Renal pelvis (tissue), 12 donors: Measurements from ENCODE around the gene MAD2L1BP. TPM values are rescaled to one million over a fixed set of nuclear protein-coding genes. Genes with fewer than 3 reads are reported as not detected.
"Not testable (repeated sequence)": the region's sequence is repeated elsewhere in the genome, so short reads cannot be mapped to it uniquely, and the experiment has no call there.

Source experiments
- DNase-seq: peaks from one replicate; pipeline ENCODE4 v3.0.0-alpha.2; 2013
- long read RNA-seq, 16 experiments: transcript quantifications; one replicate each; lab custom pipeline, GENCODE V29; 2026
- polyA plus RNA-seq, 3 donors: library from polyadenylated mRNA; unstranded; fragments of 120-200 nt; gene quantifications; one replicate each; pipeline ENCODE4 v1.2.1, GENCODE V29; 2013; ENCODE audit not compliant: insufficient read length in 3 of 3

The MAD2L1BP gene
- polyA plus RNA-seq = 10 to 100 TPM; 25.9 to 30.3 (median 26.0) TPM
- long read RNA-seq, donor 1, transcript MAD2L1BP-201 (3 exons, 1,301 nt) = major isoform, 11 of 12 reads
- long read RNA-seq, donor 1, partial matches to known transcripts = 0 of 12 reads
- long read RNA-seq, donor 1, other reads (novel, unspliced or antisense) = 0 of 12 reads
- long read RNA-seq, donor 2, transcript MAD2L1BP-201 (3 exons, 1,301 nt) = major isoform, 21 of 41 reads
- long read RNA-seq, donor 2, partial matches to known transcripts = 20 of 41 reads
- long read RNA-seq, donor 2, other reads (novel, unspliced or antisense) = 0 of 41 reads
- long read RNA-seq, donor 3, transcript MAD2L1BP-201 (3 exons, 1,301 nt) = major isoform, 18 of 38 reads
- long read RNA-seq, donor 3, partial matches to known transcripts = 19 of 38 reads
- long read RNA-seq, donor 3, other reads (novel, unspliced or antisense) = 0 of 38 reads
- long read RNA-seq, donor 4, transcript MAD2L1BP-201 (3 exons, 1,301 nt) = major isoform, 15 of 39 reads
- long read RNA-seq, donor 4, partial matches to known transcripts = 23 of 39 reads
- long read RNA-seq, donor 4, other reads (novel, unspliced or antisense) = 0 of 39 reads
- long read RNA-seq, donor 5, transcript MAD2L1BP-201 (3 exons, 1,301 nt) = major isoform, 7 of 7 reads
- long read RNA-seq, donor 5, partial matches to known transcripts = 0 of 7 reads
- long read RNA-seq, donor 5, other reads (novel, unspliced or antisense) = 0 of 7 reads
- long read RNA-seq, donor 6, transcript MAD2L1BP-201 (3 exons, 1,301 nt) = major isoform, 16 of 17 reads
- long read RNA-seq, donor 6, partial matches to known transcripts = 0 of 17 reads
- long read RNA-seq, donor 6, other reads (novel, unspliced or antisense) = 0 of 17 reads
- long read RNA-seq, donor 7, transcript MAD2L1BP-201 (3 exons, 1,301 nt) = major isoform, 8 of 8 reads
- long read RNA-seq, donor 7, partial matches to known transcripts = 0 of 8 reads
- long read RNA-seq, donor 7, other reads (novel, unspliced or antisense) = 0 of 8 reads
- long read RNA-seq, donor 8, partial matches to known transcripts = 11 of 13 reads
- long read RNA-seq, donor 8, other reads (novel, unspliced or antisense) = 0 of 13 reads
- long read RNA-seq, donor 9, transcript MAD2L1BP-201 (3 exons, 1,301 nt) = major isoform, 22 of 22 reads
- long read RNA-seq, donor 9, partial matches to known transcripts = 0 of 22 reads
- long read RNA-seq, donor 9, other reads (novel, unspliced or antisense) = 0 of 22 reads
- long read RNA-seq, donor 10, transcript MAD2L1BP-201 (3 exons, 1,301 nt) = major isoform, 15 of 15 reads
- long read RNA-seq, donor 10, partial matches to known transcripts = 0 of 15 reads
- long read RNA-seq, donor 10, other reads (novel, unspliced or antisense) = 0 of 15 reads
- long read RNA-seq, donor 11, transcript MAD2L1BP-201 (3 exons, 1,301 nt) = major isoform, 14 of 15 reads
- long read RNA-seq, donor 11, partial matches to known transcripts = 0 of 15 reads
- long read RNA-seq, donor 11, other reads (novel, unspliced or antisense) = 0 of 15 reads
- long read RNA-seq, donor 12, transcript MAD2L1BP-201 (3 exons, 1,301 nt) = major isoform, 22 of 22 reads
- long read RNA-seq, donor 12, partial matches to known transcripts = 0 of 22 reads
- long read RNA-seq, donor 12, other reads (novel, unspliced or antisense) = 0 of 22 reads
- long read RNA-seq, donor 13, transcript MAD2L1BP-201 (3 exons, 1,301 nt) = major isoform, 9 of 9 reads
- long read RNA-seq, donor 13, partial matches to known transcripts = 0 of 9 reads
- long read RNA-seq, donor 13, other reads (novel, unspliced or antisense) = 0 of 9 reads
- long read RNA-seq, donor 14, transcript MAD2L1BP-201 (3 exons, 1,301 nt) = major isoform, 21 of 26 reads
- long read RNA-seq, donor 14, partial matches to known transcripts = 5 of 26 reads
- long read RNA-seq, donor 14, other reads (novel, unspliced or antisense) = 0 of 26 reads
- long read RNA-seq, donor 15, transcript MAD2L1BP-201 (3 exons, 1,301 nt) = major isoform, 22 of 23 reads
- long read RNA-seq, donor 15, partial matches to known transcripts = 0 of 23 reads
- long read RNA-seq, donor 15, other reads (novel, unspliced or antisense) = 0 of 23 reads
- long read RNA-seq, donor 16, transcript MAD2L1BP-201 (3 exons, 1,301 nt) = major isoform, 19 of 19 reads
- long read RNA-seq, donor 16, partial matches to known transcripts = 0 of 19 reads
- long read RNA-seq, donor 16, other reads (novel, unspliced or antisense) = 0 of 19 reads

DNA sequence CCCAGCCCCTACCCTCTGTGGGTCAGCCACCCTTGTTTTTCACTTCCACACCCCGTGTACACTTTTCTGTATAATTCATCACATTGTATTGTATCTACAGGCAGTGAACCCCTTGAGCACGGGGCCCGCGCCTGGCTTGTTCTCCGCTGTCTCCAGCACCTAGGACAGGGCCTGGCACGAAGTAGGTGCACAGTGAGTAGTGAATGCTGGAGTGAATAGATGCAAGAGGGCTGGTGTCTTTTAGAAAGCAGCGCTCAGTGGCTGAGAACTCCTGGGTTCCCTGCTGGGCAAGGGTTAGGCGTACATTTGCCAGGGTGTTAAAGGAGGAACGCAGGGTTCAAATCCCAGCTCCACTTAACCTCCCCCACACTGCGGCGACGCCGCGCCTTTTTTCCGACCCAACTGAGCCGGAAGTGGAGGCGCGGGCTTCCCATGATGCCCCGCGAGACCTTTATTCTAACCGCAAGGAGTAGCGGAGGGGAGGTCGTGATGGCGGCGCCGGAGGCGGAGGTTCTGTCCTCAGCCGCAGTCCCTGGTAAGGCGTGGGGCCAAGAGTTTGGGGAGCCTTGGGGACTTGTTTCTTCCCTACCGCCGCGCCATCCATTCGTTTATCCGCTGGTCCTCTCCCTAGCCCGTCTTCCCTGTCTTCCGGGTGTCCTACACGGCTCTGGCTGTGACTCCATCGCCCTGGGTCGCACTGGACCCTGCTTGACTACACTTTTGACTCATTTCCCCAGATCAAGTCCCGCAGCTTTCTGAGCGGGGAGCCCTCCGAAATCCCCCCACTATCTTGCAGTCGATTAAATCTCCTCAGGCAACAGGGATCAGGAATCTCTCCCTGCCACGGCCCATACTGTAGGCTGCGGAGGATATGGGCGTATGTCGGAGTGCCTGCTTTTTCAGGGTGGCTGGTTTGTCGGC lies at the start of gene MAD2L1BP:
Gene MAD2L1BP, plus strand, starts transcription at position 454 of the 921 bp plus-strand sequence. Its CDS starts 36 bp downstream, at position 490.
- peak; percentile 84 for DNase-seq

DNA sequence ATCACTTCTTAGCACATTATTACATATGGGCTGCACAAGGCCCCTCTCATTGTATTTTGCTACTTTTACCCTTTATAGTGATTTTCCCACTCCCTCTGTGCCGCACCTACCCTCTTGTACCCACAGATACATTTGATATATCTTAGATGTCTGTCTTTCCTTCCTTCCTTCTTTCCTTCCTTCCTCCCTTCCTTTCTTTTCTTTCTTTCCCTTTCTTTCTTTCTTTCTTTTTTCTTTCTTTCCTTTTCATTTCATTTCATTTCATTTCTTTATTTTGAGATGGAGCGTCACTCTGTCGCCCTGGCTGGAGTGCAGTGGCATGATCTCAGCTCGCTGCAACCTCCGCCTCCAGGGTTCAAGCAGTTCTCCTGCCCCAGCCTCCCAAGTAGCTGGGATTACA lies 47.4 kb upstream of the MAD2L1BP start:
- DNase-seq = no peak

- DNase-seq = not testable (repeated sequence)
Observed at GRCh38 chr6:43589564-43589963, 46.1 kb upstream of the MAD2L1BP start.

DNA sequence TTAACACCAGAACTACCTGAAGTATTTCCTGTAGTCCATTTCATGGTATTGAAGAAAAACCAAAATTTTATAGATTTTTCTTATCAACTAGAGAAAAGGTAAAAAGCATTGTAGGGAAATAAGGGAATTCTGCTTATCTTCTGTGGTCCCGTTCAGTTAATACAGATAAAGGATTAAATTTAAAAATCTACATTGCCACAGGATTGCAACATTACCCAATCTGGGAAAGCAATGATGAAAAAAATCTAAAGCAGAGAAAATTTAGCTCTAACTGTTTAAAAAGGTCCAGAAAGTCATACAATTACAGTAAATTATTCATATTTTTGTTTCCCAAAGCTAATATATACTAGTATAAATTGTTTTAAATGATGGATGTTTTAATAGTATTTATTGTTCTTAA lies 41.7 kb upstream of the MAD2L1BP start:
- DNase-seq = no peak

DNA sequence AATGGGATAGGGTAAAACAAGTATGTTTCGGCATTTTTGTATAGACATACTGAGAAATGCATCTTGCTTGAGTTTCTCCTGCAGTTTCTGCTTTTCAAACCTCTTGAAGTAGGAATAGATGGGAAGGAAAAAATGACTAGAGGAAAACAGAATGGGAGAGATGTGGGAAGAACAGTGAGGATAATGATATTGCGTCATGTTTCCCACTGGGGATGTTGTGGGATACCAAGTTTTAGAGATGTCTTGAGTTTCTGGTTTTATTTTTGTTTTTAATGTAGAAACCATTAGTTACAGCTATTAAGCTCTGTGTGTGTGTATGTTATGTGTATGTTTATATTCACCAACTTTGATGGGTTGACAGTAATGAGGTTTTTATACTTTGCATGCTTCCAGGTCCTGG lies 35.0 kb upstream of the MAD2L1BP start:
- DNase-seq = no peak

DNA sequence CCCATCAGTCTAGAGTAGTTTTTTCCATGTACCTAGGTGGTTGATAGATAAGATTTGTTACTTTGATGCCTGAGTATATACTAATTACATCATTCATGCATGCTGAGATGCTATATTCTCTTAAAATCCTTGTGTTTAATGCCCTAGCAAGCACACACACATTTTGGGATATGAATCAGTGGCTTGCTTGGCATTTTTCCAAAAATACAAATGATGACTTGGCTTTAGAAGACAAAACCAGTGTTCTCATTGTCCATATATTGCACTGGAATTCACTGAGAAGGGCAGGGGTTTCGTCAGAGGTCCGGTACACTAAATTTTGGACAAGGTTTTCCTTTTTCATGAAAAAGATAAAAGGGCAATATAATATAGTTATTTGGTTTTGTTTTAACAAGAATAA lies 31.5 kb upstream of the MAD2L1BP start:
- DNase-seq = no peak

- DNase-seq = no peak
Observed at GRCh38 chr6:43606019-43606418, 29.6 kb upstream of the MAD2L1BP start.

DNA sequence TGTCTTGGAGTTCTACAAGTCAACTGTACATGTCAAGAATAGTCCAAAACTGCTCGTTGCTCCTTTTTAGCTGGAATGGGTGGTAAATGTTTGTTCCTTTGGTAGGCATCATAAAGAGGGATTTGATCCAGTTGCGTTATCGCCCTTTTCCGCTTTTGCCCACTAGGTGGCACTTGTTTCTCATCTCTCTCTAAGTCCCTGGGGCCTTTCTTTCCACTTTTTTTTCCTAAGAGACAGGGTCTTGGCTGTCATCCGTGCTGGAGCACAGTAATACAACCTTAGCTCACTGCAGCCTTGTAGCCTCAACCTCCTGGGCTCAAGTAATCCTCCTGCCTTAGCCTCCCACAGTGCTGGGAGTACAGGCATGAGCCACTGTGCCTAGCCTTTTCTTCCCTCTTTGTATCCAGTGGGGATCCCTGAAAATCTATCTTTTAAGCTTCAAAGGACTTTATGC lies 27.3 kb upstream of the MAD2L1BP start:
- peak; percentile 75 for DNase-seq

- no peak for DNase-seq
Observed at GRCh38 chr6:43608807-43609206, 26.8 kb upstream of the MAD2L1BP start.

- no peak for DNase-seq
Observed at GRCh38 chr6:43609402-43609801, 26.2 kb upstream of the MAD2L1BP start.

DNA sequence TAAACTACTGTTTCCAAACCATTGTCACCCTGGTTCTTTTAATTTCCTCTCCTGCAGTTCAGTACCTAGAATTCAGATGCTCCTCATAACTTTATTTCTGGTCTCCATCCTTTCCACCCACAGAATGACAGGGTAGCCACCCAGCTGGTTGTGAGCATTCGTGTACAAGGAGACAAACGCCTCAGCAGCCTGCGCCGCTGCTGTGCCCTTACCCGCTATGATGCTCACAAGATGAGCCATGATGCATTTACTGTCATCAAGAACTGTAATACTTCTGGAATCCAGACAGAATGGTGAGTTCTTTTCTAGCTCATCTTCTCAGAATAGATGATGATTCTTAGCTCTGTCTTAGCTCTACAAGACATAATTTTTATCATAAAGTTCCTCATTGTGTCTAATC lies 25.2 kb upstream of the MAD2L1BP start:
- DNase-seq = no peak

- no peak for DNase-seq
Observed at GRCh38 chr6:43613721-43614395, 21.8 kb upstream of the MAD2L1BP start.

DNA sequence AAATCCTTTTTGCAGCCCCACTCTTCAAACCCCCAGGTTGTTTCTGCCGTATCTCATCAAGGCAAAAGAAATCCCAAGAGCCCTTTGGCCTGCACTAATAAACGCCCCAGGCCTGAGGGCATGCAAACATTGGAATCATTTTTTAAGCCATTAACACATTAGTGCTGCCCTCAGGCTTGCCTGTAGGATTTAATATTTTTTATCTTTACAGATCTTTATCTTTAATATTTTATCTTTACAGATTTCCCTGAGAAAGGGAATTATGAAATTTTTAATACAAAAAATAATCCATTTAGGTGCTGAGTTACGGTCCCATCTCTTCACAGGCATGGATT lies 21.3 kb upstream of the MAD2L1BP start:
- DNase-seq = no peak

GRCh38 chr6:43616725-43617472 lies 18.7 kb upstream of the MAD2L1BP start:
- no peak for DNase-seq

GRCh38 chr6:43621078-43621835 lies 14.4 kb upstream of the MAD2L1BP start:
- no peak for DNase-seq

- no peak for DNase-seq
Observed at GRCh38 chr6:43621836-43622180, 13.8 kb upstream of the MAD2L1BP start.

GRCh38 chr6:43622541-43622940 lies 13.1 kb upstream of the MAD2L1BP start:
- DNase-seq = no peak
